Nephron progenitor cell (in vitro differentiated cells): Measurements from ENCODE around the gene TRMT44.

Source experiments
- DNase-seq: peaks from one replicate; pipeline ENCODE4 v3.0.0; 2021
- H3K27ac Mint-ChIP-seq: 2 replicates; pipeline ENCODE4 v1.8.0; 2021; ENCODE audit warnings: mild to moderate bottlenecking, moderate library complexity, mixed read lengths
- H3K27me3 Mint-ChIP-seq: 2 replicates; pipeline ENCODE4 v1.8.0; 2021; ENCODE audit warnings: mild to moderate bottlenecking, low read depth, mixed read lengths; ENCODE audit not compliant: poor library complexity
- H3K36me3 Mint-ChIP-seq: 2 replicates; pipeline ENCODE4 v1.8.0; 2021; ENCODE audit warnings: low read depth, mixed read lengths
- H3K4me1 Mint-ChIP-seq: 2 replicates; pipeline ENCODE4 v1.8.0; 2021; ENCODE audit warnings: mixed read lengths
- H3K4me3 Mint-ChIP-seq: 2 replicates; pipeline ENCODE4 v1.8.0; 2021; ENCODE audit warnings: mild to moderate bottlenecking, moderate library complexity, mixed read lengths
- H3K9me3 Mint-ChIP-seq: 2 replicates; pipeline ENCODE4 v1.8.0; 2021; ENCODE audit warnings: mild to moderate bottlenecking, moderate library complexity, mixed read lengths
- CTCF ChIP-seq: fragments of 200-600 bp; sonication (generic); IDR thresholded peaks from 2 replicates; pipeline ENCODE4 v1.5.0; 2021; ENCODE audit warnings: antibody characterized with exemption

TRMT44 gene

GRCh38 chr4:8472689-8473197, 32.2 kb downstream of the TRMT44 start:
- no peak for TF ChIP-seq CTCF
- Mint-ChIP-seq H3K4me3 (peak overlapping the region; percentile 42), H3K27me3 (no peaks in the 10 kb centered on the region), H3K4me1 (peaks cover 56% of the 10 kb centered on the region), H3K36me3 (peaks cover 23% of the 10 kb centered on the region), H3K9me3 (no peaks in the 10 kb centered on the region), H3K27ac (peak overlapping the region; percentile 97)
- DNase-seq: peak; percentile 28

- TF ChIP-seq CTCF: no peak
- Mint-ChIP-seq H3K9me3 (no peaks in the 10 kb centered on the region), H3K4me1 (peaks cover 56% of the 10 kb centered on the region), H3K36me3 (peaks cover 23% of the 10 kb centered on the region), H3K4me3 (peak overlapping the region; percentile 27), H3K27me3 (no peaks in the 10 kb centered on the region), H3K27ac (peak overlapping the region; percentile 97)
- no peak for DNase-seq
These were observed 32.8 kb downstream of the TRMT44 start for GRCh38 chr4:8473198-8473919.

DNA sequence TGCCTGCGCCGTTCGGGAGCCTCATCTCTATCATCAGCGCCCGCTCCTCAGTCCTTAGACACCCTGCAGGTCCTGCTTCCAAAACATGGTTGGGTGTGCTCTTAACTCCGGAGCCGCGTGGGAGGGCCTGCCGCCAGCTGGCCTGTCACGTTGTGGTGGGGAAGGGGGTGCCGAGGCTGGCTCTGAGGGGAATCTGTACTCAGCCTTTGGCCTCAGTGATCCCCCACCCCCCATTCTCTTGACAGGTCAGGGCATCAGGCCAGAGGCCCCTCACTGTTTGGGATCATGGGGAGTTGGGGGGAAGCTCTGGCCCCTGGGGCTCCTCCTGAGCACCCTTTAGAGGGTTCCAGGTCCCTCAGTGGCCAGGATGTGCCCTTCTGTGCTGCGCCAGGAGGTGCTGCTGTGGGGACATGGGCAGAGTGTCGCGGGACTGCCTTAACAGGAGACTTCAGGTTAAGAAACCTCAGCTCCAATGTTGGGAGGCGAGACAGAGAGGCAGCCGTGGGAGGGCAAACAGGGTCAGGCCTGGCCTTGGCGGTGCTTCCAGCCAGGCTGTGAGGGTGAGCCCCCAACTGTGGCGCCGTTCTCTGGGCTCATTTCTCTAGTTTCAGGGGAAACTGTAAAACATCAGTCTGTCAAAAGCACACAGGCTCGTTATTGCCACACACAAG, 33.5 kb downstream of the TRMT44 start:
- Mint-ChIP-seq H3K36me3 (peaks cover 21% of the 10 kb centered on the region), H3K27ac (peak overlapping the region; percentile 97), H3K27me3 (no peaks in the 10 kb centered on the region), H3K9me3 (no peaks in the 10 kb centered on the region), H3K4me3 (no peak overlapping the region), H3K4me1 (peaks cover 56% of the 10 kb centered on the region)
- DNase-seq: no peak
- TF ChIP-seq CTCF: no peak

DNA sequence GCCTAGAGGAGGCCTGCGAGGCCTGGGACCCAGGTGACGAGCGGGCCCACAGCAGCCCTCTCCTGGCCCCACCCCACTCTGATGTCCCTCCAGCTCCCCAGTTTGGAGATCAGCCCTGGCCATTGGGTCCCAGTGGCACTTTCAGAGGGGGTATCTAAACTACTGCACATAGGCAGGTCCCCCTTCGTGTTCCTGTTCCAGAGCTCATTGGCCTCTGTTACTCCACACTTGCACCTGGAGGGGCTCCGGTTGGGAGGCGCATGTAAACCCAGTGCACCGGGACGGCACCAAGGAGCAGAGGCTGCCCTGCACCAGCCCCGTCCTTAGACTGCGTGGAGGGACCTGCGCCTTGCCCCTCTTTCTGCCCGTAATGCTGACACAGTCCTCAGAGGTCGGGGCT, 34.3 kb downstream of the TRMT44 start:
- TF ChIP-seq CTCF: no peak
- H3K27me3 Mint-ChIP-seq: no peaks in the 10 kb centered on the region

DNA sequence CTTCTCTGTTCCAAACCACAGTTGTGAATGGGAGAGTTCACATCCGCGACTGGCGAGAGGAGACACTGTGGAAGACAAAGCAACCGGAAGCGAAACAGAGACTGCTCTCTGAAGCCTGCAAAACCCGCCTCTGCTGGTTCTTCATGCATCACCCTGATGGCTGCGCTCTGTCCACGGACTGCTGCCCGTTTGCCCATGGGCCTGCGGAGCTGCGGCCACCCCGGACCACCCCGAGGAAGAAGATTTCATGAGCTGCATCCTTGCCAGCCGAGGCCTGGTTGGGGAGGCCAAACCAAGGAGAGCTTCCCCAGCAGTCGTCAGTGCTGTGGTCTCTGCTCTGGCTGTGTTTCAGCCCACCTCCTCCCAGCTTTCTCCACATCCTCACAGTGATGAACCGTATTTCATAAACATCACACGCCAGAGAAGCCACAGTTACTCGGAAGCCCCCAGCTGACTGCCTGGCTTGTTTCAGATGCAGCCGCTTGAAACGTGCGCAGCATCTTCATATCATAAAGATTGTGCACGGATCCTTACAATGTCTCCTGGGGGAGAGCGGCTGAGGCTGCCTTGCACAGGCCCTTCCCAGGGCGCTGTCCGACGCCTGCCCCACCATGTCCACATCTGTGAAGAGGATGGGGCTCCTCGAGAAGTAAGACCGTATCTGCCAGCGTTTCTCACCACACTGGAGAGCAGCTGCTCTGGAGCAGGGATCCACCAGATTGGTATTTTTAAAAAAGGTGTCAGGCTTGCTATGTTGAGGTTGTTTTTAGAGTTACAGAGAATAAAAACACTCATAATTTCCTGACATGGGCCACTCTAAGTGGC, 35.4 kb downstream of the TRMT44 start:
- Mint-ChIP-seq H3K27ac (peak overlapping the region; percentile 93), H3K9me3 (no peaks in the 10 kb centered on the region), H3K36me3 (peaks cover 21% of the 10 kb centered on the region), H3K4me3 (no peak overlapping the region), H3K27me3 (peaks cover 2% of the 10 kb centered on the region), H3K4me1 (peaks cover 51% of the 10 kb centered on the region)
- no peak for TF ChIP-seq CTCF
- no peak for DNase-seq

More for the DNA sequence above, 34.3 kb downstream of the TRMT44 start:
- Mint-ChIP-seq H3K4me3 (no peak overlapping the region), H3K9me3 (no peaks in the 10 kb centered on the region), H3K27ac (peak overlapping the region; percentile 87), H3K36me3 (peaks cover 20% of the 10 kb centered on the region), H3K4me1 (peaks cover 56% of the 10 kb centered on the region)
- DNase-seq: no peak
